Activated CD4-positive, alpha-beta T cell treated with anti-CD3 and anti-CD28 coated beads, Interleukin-2, amount 50 U/mL, for 48 hours (primary cell): ENCODE data around the gene PRTN3.

Source experiments
- DNase-seq, 2 experiments: peaks; one replicate each; pipeline ENCODE4 v3.0.0-alpha.2; 2020

Gene PRTN3

GRCh38 chr19:840519-841206 is at the start of gene PRTN3:
Gene PRTN3 (plus strand): TSS chr19:840999. CDS start chr19:841009, 10 bp downstream.
- DNase-seq: no peak

GRCh38 chr19:791007-791566 is 49.7 kb upstream of the PRTN3 start:
- DNase-seq: no peak

GRCh38 chr19:791567-792305 is 49.1 kb upstream of the PRTN3 start:
- no peak for DNase-seq

GRCh38 chr19:792306-792885 is 48.4 kb upstream of the PRTN3 start:
- no peak for DNase-seq

GRCh38 chr19:793806-794205 is 47.0 kb upstream of the PRTN3 start:
- DNase-seq: no peak

- DNase-seq: no peak
These were observed 45.7 kb upstream of the PRTN3 start for GRCh38 chr19:795073-795611.

- no peak for DNase-seq
These were observed 44.9 kb upstream of the PRTN3 start for GRCh38 chr19:795691-796581.

GRCh38 chr19:796692-797527 is 43.9 kb upstream of the PRTN3 start, which contains the start of gene PTBP1:
Gene PTBP1 (plus strand): TSS chr19:797452. CDS start chr19:797498, 46 bp downstream.
- peak; percentile 98 to 99 for DNase-seq

GRCh38 chr19:797528-798414 is 43.0 kb upstream of the PRTN3 start:
- peak; percentile 87 to 90 for DNase-seq

- no peak for DNase-seq
These were observed 42.3 kb upstream of the PRTN3 start for GRCh38 chr19:798415-799075.

GRCh38 chr19:799076-799881 is 41.5 kb upstream of the PRTN3 start:
- peak in 1 of 2 experiments; percentile 34 for DNase-seq

GRCh38 chr19:800360-801029 is 40.3 kb upstream of the PRTN3 start:
- no peak for DNase-seq

GRCh38 chr19:801030-801860 is 39.6 kb upstream of the PRTN3 start:
- no peak for DNase-seq

GRCh38 chr19:801861-802497 is 38.8 kb upstream of the PRTN3 start:
- DNase-seq: no peak

- no peak for DNase-seq
These were observed 38.2 kb upstream of the PRTN3 start for GRCh38 chr19:802498-803098.

GRCh38 chr19:803099-803561 is 37.7 kb upstream of the PRTN3 start:
- no peak for DNase-seq
